ENCODE results near the gene SNX24.
A peak's percentile ranks its signal among the peaks of the same experiment; 100 is the strongest.
"Not testable (repeated sequence)": the region's sequence is repeated elsewhere in the genome, so short reads cannot be mapped to it uniquely, and the experiment has no call there.

SNX24 gene

DNA sequence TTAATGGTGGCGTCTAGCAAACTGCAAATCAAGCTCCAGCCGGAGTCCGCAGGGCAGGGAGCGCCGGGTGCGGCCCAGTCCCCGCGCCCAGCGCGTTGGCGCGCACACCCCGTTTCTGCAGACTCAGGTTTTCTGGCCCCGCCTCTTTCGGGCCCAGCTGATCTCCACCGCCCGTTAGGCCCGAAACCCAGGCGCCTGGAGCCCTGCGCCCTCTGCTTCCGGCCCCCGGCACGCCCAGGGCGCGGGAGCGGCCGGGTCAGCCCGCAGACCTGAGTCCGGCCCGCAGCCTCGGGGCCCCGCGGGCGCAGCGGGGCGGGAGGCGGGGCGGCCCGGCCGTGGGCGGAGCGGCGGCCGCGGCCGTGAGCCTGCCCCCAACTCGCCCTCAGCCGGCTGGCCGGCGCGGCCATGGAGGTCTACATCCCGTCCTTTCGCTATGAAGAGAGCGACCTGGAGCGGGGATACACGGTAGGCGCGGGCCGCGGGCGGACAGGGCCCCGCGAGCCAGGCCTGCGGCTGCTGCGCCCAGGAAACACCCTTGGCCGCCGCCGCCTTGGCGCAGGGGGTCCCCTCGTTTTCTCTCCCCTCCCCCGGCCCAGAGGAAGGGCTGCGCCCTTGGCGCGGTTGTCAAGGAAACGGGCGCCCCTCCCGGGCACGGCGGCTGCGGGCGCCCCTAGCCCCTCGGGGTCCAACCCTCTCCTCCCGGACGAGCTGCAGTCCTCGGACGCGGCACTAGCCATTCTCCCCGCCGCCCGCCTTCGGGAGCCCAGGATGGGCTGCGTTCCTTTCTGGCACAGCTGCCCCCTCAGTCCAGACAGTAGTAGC, at the start of gene SNX24:
TSS of gene SNX24 (plus strand) at position 385 of the 822 bp plus-strand sequence. CDS start at position 406, 21 bp downstream.
- DNase-seq, result peak; percentile 81

GRCh38 chr5:122805481-122805880, 39.9 kb upstream of the SNX24 start:
- DNase-seq, result no peak

DNA sequence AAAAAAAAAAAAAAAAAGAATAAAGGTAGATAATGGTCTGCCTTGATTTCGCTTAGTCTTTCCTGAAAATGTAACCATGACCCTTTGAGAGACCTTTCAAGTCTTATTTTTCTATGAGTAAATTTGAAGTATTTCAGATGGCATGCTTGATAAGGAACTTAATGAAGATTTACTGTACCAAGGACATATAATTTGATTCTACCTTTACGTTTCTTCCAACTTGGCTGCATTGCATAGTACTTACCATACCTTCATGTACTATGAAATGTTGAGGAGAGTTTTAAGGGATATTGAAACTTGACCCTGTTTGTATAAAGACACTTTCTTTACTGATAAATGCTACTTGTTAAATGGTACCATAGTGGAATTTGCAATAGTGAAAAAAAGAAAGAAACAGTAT, 35.0 kb upstream of the SNX24 start:
- DNase-seq, result no peak

GRCh38 chr5:122815218-122815767, 30.1 kb upstream of the SNX24 start:
- no peak for DNase-seq

GRCh38 chr5:122816756-122817155, 28.7 kb upstream of the SNX24 start:
- no peak for DNase-seq

DNA sequence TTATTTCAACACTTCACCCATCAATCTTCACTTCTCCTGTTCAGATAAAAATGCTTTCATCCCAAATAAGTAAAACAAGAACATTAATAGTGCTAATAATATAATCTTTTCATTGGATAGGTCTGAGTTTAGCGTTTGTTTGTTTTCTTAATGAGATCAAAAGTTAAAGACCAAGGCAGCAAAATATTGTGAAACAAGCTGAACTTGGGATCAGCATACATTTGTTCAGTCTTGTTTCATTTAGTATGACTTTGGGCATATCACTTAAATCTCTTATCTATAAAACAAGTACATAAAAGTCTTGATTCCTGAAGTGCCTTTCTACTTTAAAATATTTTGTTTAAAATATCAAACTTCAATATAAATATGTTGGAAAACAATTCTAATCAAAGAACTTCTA, 13.4 kb upstream of the SNX24 start:
- no peak for DNase-seq

- DNase-seq, result no peak
These were observed 9.7 kb upstream of the SNX24 start for GRCh38 chr5:122835681-122836080.

GRCh38 chr5:122836947-122837346, 8.5 kb upstream of the SNX24 start:
- DNase-seq, result no peak

GRCh38 chr5:122839731-122840130, 5.7 kb upstream of the SNX24 start:
- no peak for DNase-seq

DNA sequence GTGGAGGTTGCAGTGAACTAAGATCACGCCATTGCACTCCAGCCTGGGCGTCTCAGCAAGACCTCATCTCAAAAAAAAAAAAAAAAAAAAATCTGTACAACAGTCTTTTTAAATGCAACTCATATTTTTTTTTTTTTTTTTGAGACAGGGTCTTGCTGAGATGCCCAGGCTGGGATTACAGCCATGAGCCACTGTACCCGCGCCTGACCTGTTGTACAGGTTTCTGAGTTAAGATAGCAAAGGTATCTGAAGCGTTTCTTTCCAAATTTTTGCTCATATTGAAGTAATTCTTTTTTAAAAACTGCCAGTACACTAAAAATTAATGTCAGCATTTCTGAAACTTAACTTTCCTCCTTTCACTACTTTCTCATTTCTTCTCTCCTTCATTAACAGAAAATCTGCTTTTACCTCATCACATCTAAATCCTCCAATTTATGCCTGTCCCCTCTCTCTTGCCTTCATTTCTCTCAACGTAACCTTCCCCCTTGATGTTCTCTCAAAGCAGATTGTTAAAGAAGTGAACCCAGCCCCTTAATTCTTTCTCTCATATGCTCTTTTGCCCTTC, 3.3 kb upstream of the SNX24 start:
- no peak for DNase-seq

- DNase-seq, result no peak
These were observed 1.1 kb upstream of the SNX24 start for GRCh38 chr5:122844136-122844909.

- no peak for DNase-seq
These were observed 544 bp upstream of the SNX24 start for GRCh38 chr5:122844910-122845228.

DNA sequence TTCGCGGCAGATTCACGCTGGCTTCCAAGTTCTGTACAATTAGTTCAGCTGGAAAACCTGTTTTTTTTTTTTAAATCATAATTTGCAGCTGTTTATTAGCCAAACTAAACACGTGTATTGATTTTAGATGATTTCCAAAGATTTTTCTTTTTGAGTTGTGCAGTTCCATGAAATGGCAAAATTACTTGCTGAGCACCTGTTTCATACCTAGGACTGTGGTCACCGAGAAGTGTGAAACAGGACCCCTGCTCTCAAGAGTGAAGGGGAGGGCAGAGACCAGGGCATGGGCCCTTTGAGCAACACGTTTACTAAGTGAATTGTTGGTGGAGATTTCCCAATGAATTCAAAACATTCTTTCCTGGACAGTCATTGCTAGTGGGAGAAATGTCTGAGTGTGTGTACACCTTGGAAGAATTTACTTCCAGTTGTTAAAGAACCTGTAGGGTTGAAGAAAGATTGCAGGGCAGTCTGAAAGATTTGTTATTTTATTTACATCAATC, 688 bp downstream of the SNX24 start:
- no peak for DNase-seq

GRCh38 chr5:122847687-122848081, 2.3 kb downstream of the SNX24 start:
- DNase-seq, result no peak

- no peak for DNase-seq
These were observed 4.4 kb downstream of the SNX24 start for GRCh38 chr5:122849771-122850170.

DNA sequence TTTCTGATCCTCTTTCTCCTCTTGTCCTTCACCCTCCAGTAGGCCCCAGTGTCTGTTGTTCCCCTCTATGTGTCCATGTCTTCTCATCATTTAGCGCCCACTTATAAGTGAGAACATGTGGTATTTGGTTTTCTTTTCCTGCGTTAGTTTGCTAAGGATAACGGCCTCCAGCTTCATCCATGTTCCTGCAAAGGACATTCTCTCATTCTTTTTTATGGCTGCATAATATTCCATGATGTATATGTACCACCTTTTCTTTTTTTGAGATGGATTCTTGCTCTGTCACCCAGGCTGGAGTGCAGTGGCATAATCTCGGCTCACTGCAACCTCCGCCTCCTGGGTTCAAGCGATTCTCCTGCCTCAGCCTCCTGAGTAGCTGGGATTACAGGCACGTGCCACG, 12.1 kb downstream of the SNX24 start:
- not testable (repeated sequence) for DNase-seq

- no peak for DNase-seq
These were observed 13.0 kb downstream of the SNX24 start for GRCh38 chr5:122858451-122858850.

GRCh38 chr5:122863240-122863639, 17.8 kb downstream of the SNX24 start:
- no peak for DNase-seq

- no peak for DNase-seq
These were observed 18.3 kb downstream of the SNX24 start for GRCh38 chr5:122863721-122864120.

DNA sequence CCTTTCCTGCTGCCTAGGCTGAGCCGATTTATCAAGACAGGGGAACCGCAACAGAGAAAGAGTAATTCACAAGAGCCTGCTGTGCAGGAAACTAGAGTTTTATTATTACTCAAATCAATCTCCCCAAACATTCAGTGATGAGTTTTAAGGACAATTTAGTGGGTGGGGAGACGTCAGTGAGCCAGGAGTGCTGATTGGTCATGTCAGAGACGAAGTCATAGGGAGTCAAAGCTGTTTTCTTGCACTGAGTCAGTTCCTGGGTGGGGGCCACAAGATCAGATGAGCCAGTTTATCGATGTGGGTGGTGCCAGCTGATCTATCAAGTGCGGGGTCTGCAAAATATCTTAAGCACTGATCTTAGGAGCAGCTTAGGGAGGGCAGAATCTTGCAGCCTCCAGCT, 19.0 kb downstream of the SNX24 start:
- DNase-seq, result peak; percentile 76

GRCh38 chr5:122864842-122865241, 19.4 kb downstream of the SNX24 start:
- peak; percentile 22 for DNase-seq

DNA sequence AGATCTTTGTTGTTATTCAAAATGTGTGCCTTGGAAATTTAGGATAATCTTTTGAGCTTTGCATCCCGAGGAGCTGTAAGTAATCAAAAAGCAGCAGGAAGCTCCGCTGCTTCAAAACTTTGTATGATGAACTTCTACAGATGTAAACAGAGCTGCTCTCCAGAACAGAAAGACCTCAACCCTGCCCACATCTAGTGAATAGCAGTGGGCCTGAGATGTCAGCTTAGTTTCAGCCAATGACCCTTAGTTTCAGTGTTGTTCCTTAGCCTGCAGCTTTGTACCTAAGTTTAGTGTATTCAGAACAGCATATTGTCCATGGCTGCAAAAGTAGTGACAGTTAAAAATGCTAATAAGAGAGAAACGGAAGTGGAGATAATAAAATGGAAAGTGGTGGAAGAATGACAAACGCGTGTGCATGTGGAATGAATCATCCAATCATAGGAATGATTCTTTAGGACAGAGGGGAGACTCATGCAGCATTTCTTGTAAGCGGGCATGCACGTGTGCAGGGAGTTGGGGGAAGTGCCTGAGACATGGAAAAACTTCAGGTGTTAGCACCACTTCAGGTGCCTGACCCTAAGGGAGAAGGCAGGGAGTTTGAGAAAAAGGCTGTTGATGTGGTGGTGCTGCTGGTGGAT, 24.9 kb downstream of the SNX24 start:
- DNase-seq, result no peak

- DNase-seq, result no peak
These were observed 26.2 kb downstream of the SNX24 start for GRCh38 chr5:122871661-122872060.

All from activated CD4-positive, alpha-beta T cell treated with anti-CD3 and anti-CD28 coated beads, Interleukin-10, Interleukin-2, amounts not matched to agents 100 ng/mL and 50 ng/mL, durations not matched to agents 16 hours and 8 hours (primary cell).